GM19023 (cell line): ENCODE results near the gene BCAM.

Experiments used
- ATAC-seq: cut with Tn5 transposase; IDR thresholded peaks from one replicate; pipeline ENCODE4 v1.9.1; 2021; ENCODE audit warnings: mild to moderate bottlenecking, moderate library complexity; ENCODE audit not compliant: unreplicated experiment

BCAM gene

DNA sequence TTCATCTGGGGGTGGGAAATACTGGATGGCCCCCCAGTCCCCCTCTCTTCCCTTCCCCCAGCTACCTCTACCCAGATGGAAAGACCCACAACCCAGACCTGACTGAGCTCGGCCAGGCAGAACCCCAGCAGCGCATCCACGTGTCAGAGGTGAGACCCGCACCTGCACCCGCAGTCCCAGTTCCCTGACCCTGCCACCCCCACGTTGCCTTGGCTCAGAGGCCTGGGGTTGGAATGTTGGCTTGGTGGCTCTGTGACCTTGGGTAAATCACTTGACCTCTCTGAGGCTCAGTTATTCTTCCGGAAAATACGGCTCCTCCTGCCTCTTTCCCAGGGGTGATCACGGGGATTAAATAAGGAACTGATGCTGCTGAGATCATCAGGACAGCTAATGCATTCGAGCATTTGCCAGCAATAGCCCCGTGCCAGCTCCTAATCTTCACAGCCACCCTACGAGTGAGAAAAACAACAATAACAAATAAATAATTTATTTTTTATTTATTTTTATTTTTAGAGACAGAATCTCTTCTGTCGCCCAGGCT is 18.9 kb upstream of the BCAM start:
- ATAC-seq, result no peak

- no peak for ATAC-seq
Observed at GRCh38 chr19:44792281-44792680, 16.6 kb upstream of the BCAM start.

GRCh38 chr19:44794610-44795009 is 14.3 kb upstream of the BCAM start:
- no peak for ATAC-seq

- no peak for ATAC-seq
Observed at GRCh38 chr19:44795398-44795987, 13.4 kb upstream of the BCAM start.

DNA sequence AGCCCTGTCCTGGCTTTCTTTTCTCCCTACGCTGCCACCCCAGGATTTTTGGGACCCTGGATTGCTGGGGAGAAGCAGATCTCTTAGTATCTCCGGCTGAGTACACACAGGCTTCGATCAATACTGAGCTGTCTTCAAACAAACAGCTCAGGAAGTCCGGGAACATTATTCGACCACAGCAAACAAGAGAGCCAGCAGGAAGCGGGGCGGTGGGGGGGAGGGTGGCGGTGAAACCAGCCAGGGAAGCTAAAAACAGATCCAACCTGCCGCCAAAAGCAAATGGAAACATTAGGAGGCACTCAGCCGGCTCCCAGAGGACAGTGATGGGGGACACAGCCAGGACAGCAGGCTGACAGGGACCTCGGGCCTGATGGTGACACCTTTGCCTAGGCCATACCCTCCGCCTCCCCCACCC is 12.2 kb upstream of the BCAM start:
- no peak for ATAC-seq

DNA sequence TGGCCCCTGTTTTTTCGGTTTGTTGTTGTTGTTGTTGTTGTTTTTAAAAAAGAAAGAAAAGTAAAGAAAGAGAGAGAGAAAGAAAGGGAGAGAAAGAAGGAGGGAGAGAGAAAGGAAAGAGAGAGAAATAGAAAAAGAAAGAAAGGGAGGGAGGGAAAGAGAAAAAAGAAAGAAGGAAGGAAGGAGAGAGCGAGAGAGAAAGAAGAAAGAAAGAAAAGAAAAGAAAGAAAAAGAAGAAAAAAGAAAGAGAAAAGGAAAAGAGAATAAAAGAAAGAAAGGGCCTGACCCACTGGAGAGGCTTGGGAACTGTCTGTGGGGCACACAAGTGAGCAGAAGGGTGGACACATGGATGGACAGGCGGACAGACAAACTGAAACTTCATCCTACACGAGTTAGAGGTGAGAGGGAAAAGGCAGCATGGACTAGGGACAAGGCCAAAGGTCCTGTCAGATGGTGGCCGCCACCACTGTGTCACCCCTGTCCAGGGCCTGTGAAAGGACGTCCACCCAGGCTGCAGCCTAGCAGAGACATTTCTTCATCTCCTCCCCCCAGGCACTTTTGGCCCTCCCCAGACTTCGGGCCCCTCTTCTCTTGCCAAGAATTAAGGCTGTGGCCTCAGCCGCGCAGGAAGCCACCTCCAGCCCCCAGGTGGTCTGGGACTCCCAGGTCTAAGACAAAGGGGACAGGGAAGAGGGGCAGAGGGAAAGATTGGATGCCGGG is 9.1 kb upstream of the BCAM start:
- no peak for ATAC-seq

DNA sequence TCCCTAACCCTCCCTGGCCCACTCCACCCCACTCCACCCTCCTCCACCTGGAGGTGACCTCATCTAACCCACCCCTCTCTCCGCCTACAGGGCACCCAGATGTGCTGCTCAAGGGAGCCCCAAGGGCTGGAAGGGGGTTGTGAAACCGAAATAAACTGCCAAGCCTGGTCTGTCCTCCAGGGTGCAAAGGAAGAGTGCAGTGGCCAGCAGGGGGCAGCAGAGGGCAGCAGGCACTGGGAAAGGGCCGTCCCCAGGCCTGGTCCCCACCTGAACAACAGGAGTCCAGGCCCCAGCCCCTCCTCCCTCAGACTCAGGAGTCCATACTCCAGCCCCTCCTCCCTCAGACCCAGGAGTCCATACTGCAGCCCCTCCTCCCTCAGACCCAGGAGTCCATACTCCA is 8.4 kb upstream of the BCAM start:
- ATAC-seq, result peak; percentile 78

- no peak for ATAC-seq
Observed at GRCh38 chr19:44803442-44804428, 5.2 kb upstream of the BCAM start.

GRCh38 chr19:44806291-44806690 is 2.6 kb upstream of the BCAM start:
- no peak for ATAC-seq

DNA sequence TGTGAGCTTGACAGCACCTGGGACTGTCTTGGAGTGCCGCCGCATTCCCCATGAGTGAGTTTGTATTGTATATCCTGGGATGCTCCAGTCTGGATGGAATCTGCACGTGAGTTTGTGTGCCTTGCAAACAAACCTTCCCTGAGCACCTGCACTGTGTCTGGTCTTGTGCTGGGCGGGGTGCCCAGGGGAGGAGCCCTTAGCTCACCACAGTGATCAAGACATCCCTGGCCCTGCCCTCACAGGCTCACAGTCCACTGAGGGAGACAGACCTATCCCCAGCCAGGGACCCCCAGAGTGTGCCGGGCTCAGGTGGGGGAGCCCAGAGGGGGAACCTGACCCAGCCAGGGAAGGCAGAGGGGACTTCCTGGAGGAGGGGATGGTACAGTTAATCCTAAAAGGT is 1.7 kb upstream of the BCAM start:
- ATAC-seq, result no peak

- ATAC-seq, result no peak
Observed at GRCh38 chr19:44807652-44808462, 1.0 kb upstream of the BCAM start.

DNA sequence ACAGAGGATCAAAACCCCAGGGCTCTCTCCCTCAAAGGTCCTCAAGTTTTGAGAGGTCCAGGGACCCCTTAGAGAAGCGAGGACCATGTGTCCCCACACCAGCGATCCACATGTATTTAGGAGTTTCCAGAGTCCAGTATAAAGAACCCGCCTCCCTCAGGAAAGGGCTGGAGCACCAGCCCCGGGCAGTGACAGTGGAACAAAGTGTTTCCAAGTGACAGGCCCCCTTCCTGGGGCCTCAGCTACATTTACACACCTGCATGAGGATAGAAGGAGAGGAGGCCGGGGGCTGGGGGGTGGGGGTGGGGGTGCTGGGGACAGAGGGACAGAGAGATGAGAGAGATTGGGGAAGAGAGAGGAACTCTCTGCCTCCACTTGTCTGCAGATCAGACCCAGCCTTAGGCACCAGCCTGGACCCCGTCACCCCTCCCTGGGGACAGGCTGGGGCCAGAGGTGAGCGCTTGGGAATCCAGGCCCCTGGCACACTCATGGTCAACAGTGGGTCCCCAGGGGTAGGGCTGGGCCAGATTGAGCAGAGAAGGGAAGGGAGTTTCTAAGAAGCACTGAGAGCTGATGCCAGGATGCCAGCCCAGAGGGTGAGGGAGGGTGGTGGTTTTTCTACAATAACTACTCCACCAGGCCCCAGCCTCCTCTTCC is 802 bp downstream of the BCAM start:
- no peak for ATAC-seq

- ATAC-seq, result no peak
Observed at GRCh38 chr19:44810234-44811121, 1.6 kb downstream of the BCAM start.

GRCh38 chr19:44811122-44811419 is 2.2 kb downstream of the BCAM start:
- ATAC-seq, result no peak

DNA sequence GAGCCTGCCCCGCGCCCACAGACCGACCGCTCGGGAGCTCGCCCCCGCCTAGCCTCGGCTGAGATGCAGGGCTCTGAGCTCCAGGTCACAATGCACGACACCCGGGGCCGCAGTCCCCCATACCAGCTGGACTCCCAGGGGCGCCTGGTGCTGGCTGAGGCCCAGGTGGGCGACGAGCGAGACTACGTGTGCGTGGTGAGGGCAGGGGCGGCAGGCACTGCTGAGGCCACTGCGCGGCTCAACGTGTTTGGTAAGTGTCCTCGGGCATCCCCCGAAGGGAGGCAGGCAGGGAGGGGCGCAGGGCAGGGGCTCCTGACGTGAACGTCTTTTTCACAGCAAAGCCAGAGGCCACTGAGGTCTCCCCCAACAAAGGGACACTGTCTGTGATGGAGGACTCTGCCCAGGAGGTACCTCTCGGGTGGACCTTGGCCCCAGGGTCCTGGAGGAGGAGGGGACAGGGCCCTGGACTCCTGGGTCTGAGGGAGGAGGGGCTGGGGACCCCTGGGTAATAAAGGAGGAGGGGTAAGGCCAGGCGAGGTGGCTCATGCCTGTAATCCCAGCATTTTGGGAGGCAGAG is 3.3 kb downstream of the BCAM start:
- no peak for ATAC-seq

- ATAC-seq, result no peak
Observed at GRCh38 chr19:44813070-44813840, 4.4 kb downstream of the BCAM start.

GRCh38 chr19:44813841-44814470 is 5.1 kb downstream of the BCAM start:
- no peak for ATAC-seq

- no peak for ATAC-seq
Observed at GRCh38 chr19:44814517-44814916, 5.6 kb downstream of the BCAM start.
